Naive B cell (primary cell): ENCODE data around the gene PIK3R3. TPM values are rescaled to one million over a fixed set of nuclear protein-coding genes. Genes with fewer than 3 reads are reported as not detected.
"Not testable (repeated sequence)": the region's sequence is repeated elsewhere in the genome, so short reads cannot be mapped to it uniquely, and the experiment has no call there.

Experiments
- ATAC-seq, 2 donors: fragments of 150-1000 bp; cut with Tn5 transposase; 2 replicates each; pipeline ENCODE4 v1.10.0; 2021; ENCODE audit warnings: low read depth in 2 of 2, mild to moderate bottlenecking in 2 of 2, moderate library complexity in 2 of 2
- DNase-seq: peaks from one replicate; pipeline ENCODE4 v3.0.0; 2022
- H3K27ac Mint-ChIP-seq, 6 donors: one replicate each; pipeline ENCODE4 v1.8.0; 2020 to 2022; ENCODE audit warnings: mild to moderate bottlenecking in 6 of 6, mixed read lengths in 6 of 6, moderate library complexity in 5 of 6, inconsistent platforms in 2 of 6
- H3K27me3 Mint-ChIP-seq, 3 donors: one replicate each; pipeline ENCODE4 v1.8.0; 2021 to 2022; ENCODE audit warnings: mixed read lengths in 3 of 3, mild to moderate bottlenecking in 1 of 3
- H3K36me3 Mint-ChIP-seq, 2 donors: one replicate each; pipeline ENCODE4 v1.8.0; 2020 to 2022; ENCODE audit warnings: mixed read lengths in 2 of 2, inconsistent platforms in 1 of 2, mild to moderate bottlenecking in 1 of 2
- H3K4me1 Mint-ChIP-seq, 3 donors: one replicate each; pipeline ENCODE4 v1.8.0; 2020 to 2022; ENCODE audit warnings: mixed read lengths in 3 of 3, inconsistent platforms in 1 of 3, mild to moderate bottlenecking in 1 of 3, moderate library complexity in 1 of 3
- H3K4me3 Mint-ChIP-seq, 8 donors: one replicate each; pipeline ENCODE4 v1.8.0; 2020 to 2022; ENCODE audit warnings: mild to moderate bottlenecking in 8 of 8, mixed read lengths in 8 of 8, moderate library complexity in 8 of 8, inconsistent platforms in 2 of 8
- H3K9me3 Mint-ChIP-seq, 7 donors: one replicate each; pipeline ENCODE4 v1.8.0; 2020 to 2022; ENCODE audit warnings: mixed read lengths in 7 of 7, mild to moderate bottlenecking in 5 of 7, inconsistent platforms in 2 of 7, moderate library complexity in 1 of 7
- polyA plus RNA-seq, 6 donors: library from polyadenylated mRNA; unstranded; fragments of 300-500 nt; fragmentation: Illumina TruSeq; gene quantifications; one replicate each; pipeline ENCODE4 v1.2.3, GENCODE V29; 2021; ENCODE audit warnings: low read depth in 6 of 6

The PIK3R3 gene
- polyA plus RNA-seq, 6 donors from 2014 or later: 0.11 to 0.31 (median 0.25) TPM; not detected in 3

GRCh38 chr1:46062651-46063319 lies 69.6 kb downstream of the PIK3R3 start:
- H3K4me3 Mint-ChIP-seq: no peak overlapping the region
- H3K36me3 Mint-ChIP-seq: no peaks in the 10 kb centered on the region
- peak overlapping the region in 3 of 6 donors; percentile 1 to 72 (median 31) for H3K27ac Mint-ChIP-seq
- DNase-seq: no peak
- no peaks in the 10 kb centered on the region for H3K9me3 Mint-ChIP-seq
- H3K27me3 Mint-ChIP-seq: no peaks in the 10 kb centered on the region
- H3K4me1 Mint-ChIP-seq: peaks cover 4 to 12% (median 12%) of the 10 kb centered on the region in 3 donors
- no peak for ATAC-seq

- DNase-seq (no peak), ATAC-seq (no peak)
- Mint-ChIP-seq H3K27ac (peak overlapping the region in 1 of 6 donors; percentile 16), H3K27me3 (no peaks in the 10 kb centered on the region), H3K36me3 (no peaks in the 10 kb centered on the region), H3K9me3 (no peaks in the 10 kb centered on the region), H3K4me3 (no peak overlapping the region), H3K4me1 (peaks cover 11 to 19% (median 12%) of the 10 kb centered on the region in 3 donors)
These were observed 71.3 kb downstream of the PIK3R3 start for GRCh38 chr1:46061146-46061545.

GRCh38 chr1:46058936-46059335 lies 73.5 kb downstream of the PIK3R3 start:
- Mint-ChIP-seq H3K4me3 (no peak overlapping the region), H3K27ac (no peak overlapping the region), H3K9me3 (no peaks in the 10 kb centered on the region), H3K27me3 (no peaks in the 10 kb centered on the region), H3K36me3 (no peaks in the 10 kb centered on the region), H3K4me1 (peaks cover 0 to 10% (median 7%) of the 10 kb centered on the region in 3 donors)
- DNase-seq (no peak), ATAC-seq (no peak)

GRCh38 chr1:46057781-46058180 lies 74.6 kb downstream of the PIK3R3 start:
- ATAC-seq: no peak

GRCh38 chr1:46057215-46057614 lies 75.2 kb downstream of the PIK3R3 start:
- not testable (repeated sequence) for H3K36me3 Mint-ChIP-seq, H3K4me1 Mint-ChIP-seq, DNase-seq, H3K9me3 Mint-ChIP-seq, H3K27me3 Mint-ChIP-seq, ATAC-seq
- Mint-ChIP-seq H3K27ac (peak overlapping the region in 2 of 6 donors; percentile 7 to 41), H3K4me3 (peak overlapping the region in 1 of 8 donors; percentile 57)

More at GRCh38 chr1:46057781-46058180, 74.6 kb downstream of the PIK3R3 start:
- Mint-ChIP-seq H3K27ac (no peak overlapping the region), H3K36me3 (no peaks in the 10 kb centered on the region), H3K4me3 (no peak overlapping the region), H3K4me1 (peaks cover 0 to 10% (median 7%) of the 10 kb centered on the region in 3 donors), H3K9me3 (no peaks in the 10 kb centered on the region), H3K27me3 (no peaks in the 10 kb centered on the region)
- DNase-seq: no peak

GRCh38 chr1:46056325-46056724 lies 76.1 kb downstream of the PIK3R3 start:
- Mint-ChIP-seq H3K27ac (peak overlapping the region in 1 of 6 donors; percentile 11), H3K4me1 (peaks cover 0 to 10% (median 7%) of the 10 kb centered on the region in 3 donors), H3K27me3 (no peaks in the 10 kb centered on the region), H3K36me3 (no peaks in the 10 kb centered on the region), H3K9me3 (no peaks in the 10 kb centered on the region), H3K4me3 (no peak overlapping the region)
- ATAC-seq (no peak), DNase-seq (no peak)

- DNase-seq (no peak), ATAC-seq (no peak)
- Mint-ChIP-seq H3K36me3 (no peaks in the 10 kb centered on the region), H3K27ac (no peak overlapping the region), H3K4me1 (peaks cover 0 to 10% (median 7%) of the 10 kb centered on the region in 3 donors), H3K9me3 (no peaks in the 10 kb centered on the region), H3K4me3 (no peak overlapping the region), H3K27me3 (peaks cover 0 to 2% (median 0%) of the 10 kb centered on the region in 3 donors)
These were observed 78.7 kb downstream of the PIK3R3 start for GRCh38 chr1:46053734-46054133.

GRCh38 chr1:46044116-46044515 lies 88.3 kb downstream of the PIK3R3 start:
- Mint-ChIP-seq H3K27me3 (peaks cover 0 to 12% (median 0%) of the 10 kb centered on the region in 3 donors), H3K36me3 (no peaks in the 10 kb centered on the region), H3K4me3 (peak overlapping the region in 3 of 8 donors; percentile 21 to 69 (median 64)), H3K9me3 (no peaks in the 10 kb centered on the region), H3K27ac (peak overlapping the region in 4 of 6 donors; percentile 11 to 85 (median 34)), H3K4me1 (peaks cover 36 to 42% (median 42%) of the 10 kb centered on the region in 3 donors)
- DNase-seq (no peak), ATAC-seq (no peak)

GRCh38 chr1:46043458-46044017 lies 88.9 kb downstream of the PIK3R3 start:
- H3K9me3 Mint-ChIP-seq: no peaks in the 10 kb centered on the region
- ATAC-seq (peak; percentile 99 to 100), DNase-seq (peak; percentile 84)
- peak overlapping the region; percentile 7 to 89 (median 74) for H3K4me3 Mint-ChIP-seq
- H3K36me3 Mint-ChIP-seq: no peaks in the 10 kb centered on the region
- H3K27me3 Mint-ChIP-seq: peaks cover 0 to 8% (median 0%) of the 10 kb centered on the region in 3 donors
- H3K4me1 Mint-ChIP-seq: peaks cover 36 to 42% (median 42%) of the 10 kb centered on the region in 3 donors
- peak overlapping the region; percentile 69 to 92 (median 84) for H3K27ac Mint-ChIP-seq

GRCh38 chr1:46041974-46042373 lies 90.5 kb downstream of the PIK3R3 start:
- no peaks in the 10 kb centered on the region for H3K27me3 Mint-ChIP-seq
- H3K36me3 Mint-ChIP-seq: no peaks in the 10 kb centered on the region
- DNase-seq: no peak
- ATAC-seq: no peak
- peaks cover 36 to 42% (median 42%) of the 10 kb centered on the region in 3 donors for H3K4me1 Mint-ChIP-seq
- H3K9me3 Mint-ChIP-seq: no peaks in the 10 kb centered on the region
- peak overlapping the region in 1 of 8 donors; percentile 17 for H3K4me3 Mint-ChIP-seq
- peak overlapping the region in 3 of 6 donors; percentile 40 to 84 (median 72) for H3K27ac Mint-ChIP-seq

- Mint-ChIP-seq H3K27ac (peak overlapping the region in 1 of 6 donors; percentile 36), H3K4me1 (peaks cover 36 to 42% (median 42%) of the 10 kb centered on the region in 3 donors), H3K27me3 (no peaks in the 10 kb centered on the region), H3K36me3 (no peaks in the 10 kb centered on the region), H3K9me3 (no peaks in the 10 kb centered on the region), H3K4me3 (peak overlapping the region in 2 of 8 donors; percentile 5 to 67)
- ATAC-seq (no peak), DNase-seq (no peak)
These were observed 90.9 kb downstream of the PIK3R3 start for GRCh38 chr1:46041551-46041950.

GRCh38 chr1:46039571-46040052 lies 92.8 kb downstream of the PIK3R3 start:
- H3K27me3 Mint-ChIP-seq: no peaks in the 10 kb centered on the region
- H3K4me1 Mint-ChIP-seq: peaks cover 32 to 39% (median 38%) of the 10 kb centered on the region in 3 donors
- no peaks in the 10 kb centered on the region for H3K9me3 Mint-ChIP-seq
- no peak overlapping the region for H3K27ac Mint-ChIP-seq
- DNase-seq (no peak), ATAC-seq (no peak)
- H3K36me3 Mint-ChIP-seq: no peaks in the 10 kb centered on the region
- no peak overlapping the region for H3K4me3 Mint-ChIP-seq

- DNase-seq: peak; percentile 73
- no peak overlapping the region for H3K27ac Mint-ChIP-seq
- H3K27me3 Mint-ChIP-seq: no peaks in the 10 kb centered on the region
- H3K9me3 Mint-ChIP-seq: no peaks in the 10 kb centered on the region
- H3K36me3 Mint-ChIP-seq: no peaks in the 10 kb centered on the region
- ATAC-seq: peak; percentile 86 to 89
- H3K4me3 Mint-ChIP-seq: no peak overlapping the region
- H3K4me1 Mint-ChIP-seq: peaks cover 12 to 15% (median 13%) of the 10 kb centered on the region in 3 donors
These were observed 95.3 kb downstream of the PIK3R3 start for GRCh38 chr1:46036894-46037839.
